ENCODE data around the gene GRIA1. TPM values are rescaled to one million over a fixed set of nuclear protein-coding genes. Genes with fewer than 3 reads are reported as not detected.

The GRIA1 gene
- total RNA-seq, 1 experiment from 2014 or later, result 0.81 TPM

DNA sequence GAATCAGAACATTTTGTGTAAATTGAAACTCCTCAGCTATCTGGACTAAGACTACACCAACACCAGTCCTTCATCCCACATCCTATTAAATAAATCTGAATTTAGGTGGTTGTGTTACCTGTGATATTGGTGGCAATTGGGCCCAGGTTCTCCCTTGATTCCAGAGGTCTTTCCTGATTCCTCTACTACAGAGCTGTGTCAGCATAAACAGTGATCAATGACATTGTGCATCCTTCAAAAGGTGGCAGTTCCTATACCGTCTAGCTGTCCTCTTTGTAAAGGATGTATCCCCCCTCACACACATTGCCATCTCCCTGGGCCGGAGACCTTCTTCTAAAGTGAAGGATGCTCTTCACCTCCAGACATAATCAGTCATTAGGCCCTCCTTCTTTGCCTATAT lies 309.0 kb downstream of the GRIA1 start:
- H3K36me3 Mint-ChIP-seq, result no peaks in the 10 kb centered on the region
- no peaks in the 10 kb centered on the region for H3K27me3 Mint-ChIP-seq (ENCODE audit: low read depth)
- CTCF ChIA-PET, result no interaction called here
- no peak overlapping the region for H3K4me3 Mint-ChIP-seq
- POLR2A ChIA-PET, result no interaction called here
- ATAC-seq (no peak), DNase-seq (ENCODE audit: low spot score) (no peak)
- H3K27ac Mint-ChIP-seq, result no peak overlapping the region
- TF ChIP-seq EMX1 (CRISPR knock-in tag; IDR thresholded peaks at IDR 0.05) (no peak), SOX15 (CRISPR knock-in tag; IDR thresholded peaks at IDR 0.05) (no peak), TEAD4 (CRISPR knock-in tag; IDR thresholded peaks at IDR 0.05) (no peak), ZNF423 (CRISPR knock-in tag; IDR thresholded peaks at IDR 0.05) (no peak), ZNF396 (CRISPR knock-in tag; IDR thresholded peaks at IDR 0.05; ENCODE audit: borderline replicate concordance) (no peak), MXD4 (CRISPR knock-in tag; IDR thresholded peaks at IDR 0.05; ENCODE audit: borderline replicate concordance) (no peak), FOXK1 (CRISPR knock-in tag; IDR thresholded peaks at IDR 0.05) (no peak), RELA (CRISPR knock-in tag; IDR thresholded peaks at IDR 0.05; ENCODE audit: borderline replicate concordance) (no peak), SMAD3 (CRISPR knock-in tag; IDR thresholded peaks at IDR 0.05; ENCODE audit: borderline replicate concordance) (no peak)
- TF ChIP-seq, protein P1, sequence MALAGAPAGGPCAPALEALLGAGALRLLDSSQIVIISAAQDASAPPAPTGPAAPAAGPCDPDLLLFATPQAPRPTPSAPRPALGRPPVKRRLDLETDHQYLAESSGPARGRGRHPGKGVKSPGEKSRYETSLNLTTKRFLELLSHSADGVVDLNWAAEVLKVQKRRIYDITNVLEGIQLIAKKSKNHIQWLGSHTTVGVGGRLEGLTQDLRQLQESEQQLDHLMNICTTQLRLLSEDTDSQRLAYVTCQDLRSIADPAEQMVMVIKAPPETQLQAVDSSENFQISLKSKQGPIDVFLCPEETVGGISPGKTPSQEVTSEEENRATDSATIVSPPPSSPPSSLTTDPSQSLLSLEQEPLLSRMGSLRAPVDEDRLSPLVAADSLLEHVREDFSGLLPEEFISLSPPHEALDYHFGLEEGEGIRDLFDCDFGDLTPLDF (CRISPR knock-in tag; IDR thresholded peaks at IDR 0.05), result no peak
- TF ChIP-seq, protein P2, sequence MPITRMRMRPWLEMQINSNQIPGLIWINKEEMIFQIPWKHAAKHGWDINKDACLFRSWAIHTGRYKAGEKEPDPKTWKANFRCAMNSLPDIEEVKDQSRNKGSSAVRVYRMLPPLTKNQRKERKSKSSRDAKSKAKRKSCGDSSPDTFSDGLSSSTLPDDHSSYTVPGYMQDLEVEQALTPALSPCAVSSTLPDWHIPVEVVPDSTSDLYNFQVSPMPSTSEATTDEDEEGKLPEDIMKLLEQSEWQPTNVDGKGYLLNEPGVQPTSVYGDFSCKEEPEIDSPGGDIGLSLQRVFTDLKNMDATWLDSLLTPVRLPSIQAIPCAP (CRISPR knock-in tag; IDR thresholded peaks at IDR 0.05), result no peak
- TF ChIP-seq, protein P3, sequence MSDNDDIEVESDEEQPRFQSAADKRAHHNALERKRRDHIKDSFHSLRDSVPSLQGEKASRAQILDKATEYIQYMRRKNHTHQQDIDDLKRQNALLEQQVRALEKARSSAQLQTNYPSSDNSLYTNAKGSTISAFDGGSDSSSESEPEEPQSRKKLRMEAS (CRISPR knock-in tag; IDR thresholded peaks at IDR 0.05), result no peak
- peaks cover 4% of the 10 kb centered on the region; the same call in 1 of the 2 replicates for H3K9me3 Mint-ChIP-seq
- H3K4me1 Mint-ChIP-seq, result no peaks in the 10 kb centered on the region

DNA sequence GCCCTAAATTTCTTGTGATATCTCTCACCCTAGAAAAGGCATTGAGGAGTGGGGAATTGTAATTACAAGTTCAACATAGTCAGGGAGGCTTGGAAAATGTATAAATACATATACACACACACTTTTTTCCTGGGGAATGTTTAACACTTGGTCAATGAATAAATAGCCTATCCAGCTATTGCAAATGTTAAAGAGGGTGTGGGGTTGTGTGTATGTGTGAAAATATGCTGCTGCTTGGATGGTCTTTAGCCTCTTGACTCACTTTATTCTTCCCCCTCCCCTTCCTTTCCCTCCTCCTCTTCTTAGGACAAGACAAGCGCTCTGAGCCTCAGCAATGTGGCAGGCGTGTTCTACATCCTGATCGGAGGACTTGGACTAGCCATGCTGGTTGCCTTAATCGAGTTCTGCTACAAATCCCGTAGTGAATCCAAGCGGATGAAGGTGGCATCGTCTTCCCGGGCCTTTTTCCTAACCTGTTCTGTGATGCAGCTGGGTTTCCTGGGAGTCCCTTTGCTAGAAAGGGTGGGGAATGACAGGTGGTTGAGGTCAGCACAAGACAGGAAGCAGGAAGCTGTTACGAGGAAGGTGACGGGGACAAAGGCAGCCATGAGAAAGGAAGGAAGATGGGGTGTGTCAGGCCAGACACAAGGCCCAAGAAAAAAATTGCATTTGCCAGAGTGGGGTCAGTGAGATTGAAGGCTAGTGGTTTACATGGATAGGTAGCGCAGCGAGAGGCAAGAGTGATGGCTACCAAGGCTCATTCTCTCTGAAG lies 311.8 kb downstream of the GRIA1 start:
- ChIA-PET POLR2A (no interaction called here), CTCF (interaction anchor here (0.7 kb wide), 1 partner anchor 162 kb away, joined by 3 read pairs; no protein-coding TSS in a partner anchor)
- Mint-ChIP-seq H3K27ac (no peak overlapping the region), H3K9me3 (peaks cover 4% of the 10 kb centered on the region; the same call in 1 of the 2 replicates), H3K27me3 (ENCODE audit: low read depth) (no peaks in the 10 kb centered on the region), H3K4me1 (no peaks in the 10 kb centered on the region), H3K36me3 (no peaks in the 10 kb centered on the region), H3K4me3 (no peak overlapping the region)
- DNase-seq (ENCODE audit: low spot score) (no peak), ATAC-seq (no peak)
- TF ChIP-seq, protein P3 (CRISPR knock-in tag; IDR thresholded peaks at IDR 0.05), result no peak
- TF ChIP-seq CBFB (CRISPR knock-in tag; IDR thresholded peaks at IDR 0.05; ENCODE audit: low read depth) (no peak), MXD4 (CRISPR knock-in tag; IDR thresholded peaks at IDR 0.05; ENCODE audit: borderline replicate concordance) (no peak), TP53 (CRISPR knock-in tag; IDR thresholded peaks at IDR 0.05) (no peak), HMGA2 (CRISPR knock-in tag; IDR thresholded peaks at IDR 0.05) (no peak), CREB1 (CRISPR knock-in tag; IDR thresholded peaks at IDR 0.05) (no peak), ESRRA (CRISPR knock-in tag; IDR thresholded peaks at IDR 0.05; ENCODE audit: borderline replicate concordance) (no peak), RELA (CRISPR knock-in tag; IDR thresholded peaks at IDR 0.05; ENCODE audit: borderline replicate concordance) (no peak), SOX15 (CRISPR knock-in tag; IDR thresholded peaks at IDR 0.05) (no peak)
- TF ChIP-seq, protein P4, sequence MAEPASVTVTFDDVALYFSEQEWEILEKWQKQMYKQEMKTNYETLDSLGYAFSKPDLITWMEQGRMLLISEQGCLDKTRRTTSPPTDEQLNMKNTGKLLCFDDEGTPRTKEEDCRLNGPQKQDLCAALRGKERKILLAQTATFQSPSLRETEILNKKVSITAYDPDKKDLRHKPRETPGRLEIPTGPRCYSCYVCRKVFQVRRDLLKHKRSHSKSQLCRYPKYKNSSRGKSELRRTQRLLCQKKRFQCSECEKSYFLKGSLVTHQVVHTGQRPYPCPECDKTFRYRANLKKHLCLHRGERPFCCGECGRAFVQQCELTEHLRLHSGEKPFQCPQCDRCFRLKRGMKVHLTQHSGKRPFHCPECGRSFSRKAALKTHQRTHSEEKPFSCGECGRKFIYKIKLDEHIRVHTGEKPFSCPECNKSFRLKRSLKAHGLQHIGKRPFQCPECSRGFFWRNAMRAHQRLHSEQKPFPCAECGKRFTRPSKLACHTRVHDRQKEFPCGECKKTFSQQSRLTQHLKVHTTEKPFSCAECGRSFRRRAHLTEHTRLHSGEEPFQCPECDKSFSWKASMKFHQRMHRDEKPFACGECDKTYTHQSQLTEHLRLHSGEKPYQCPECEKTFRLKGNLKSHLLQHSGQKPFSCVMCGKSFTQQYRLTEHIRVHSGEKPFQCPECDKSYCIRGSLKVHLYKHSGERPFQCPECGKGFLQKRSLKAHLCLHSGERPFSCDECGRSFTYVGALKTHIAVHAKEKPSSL (CRISPR knock-in tag; conservative IDR thresholded peaks at IDR 0.05), result no peak
- TF ChIP-seq, protein P5, sequence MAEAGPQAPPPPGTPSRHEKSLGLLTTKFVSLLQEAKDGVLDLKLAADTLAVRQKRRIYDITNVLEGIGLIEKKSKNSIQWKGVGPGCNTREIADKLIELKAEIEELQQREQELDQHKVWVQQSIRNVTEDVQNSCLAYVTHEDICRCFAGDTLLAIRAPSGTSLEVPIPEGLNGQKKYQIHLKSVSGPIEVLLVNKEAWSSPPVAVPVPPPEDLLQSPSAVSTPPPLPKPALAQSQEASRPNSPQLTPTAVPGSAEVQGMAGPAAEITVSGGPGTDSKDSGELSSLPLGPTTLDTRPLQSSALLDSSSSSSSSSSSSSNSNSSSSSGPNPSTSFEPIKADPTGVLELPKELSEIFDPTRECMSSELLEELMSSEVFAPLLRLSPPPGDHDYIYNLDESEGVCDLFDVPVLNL (CRISPR knock-in tag; IDR thresholded peaks at IDR 0.05; ENCODE audit: borderline replicate concordance, low read depth), result no peak
- TF ChIP-seq, protein P6, sequence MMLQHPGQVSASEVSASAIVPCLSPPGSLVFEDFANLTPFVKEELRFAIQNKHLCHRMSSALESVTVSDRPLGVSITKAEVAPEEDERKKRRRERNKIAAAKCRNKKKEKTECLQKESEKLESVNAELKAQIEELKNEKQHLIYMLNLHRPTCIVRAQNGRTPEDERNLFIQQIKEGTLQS (CRISPR knock-in tag; conservative IDR thresholded peaks at IDR 0.05), result no peak
- TF ChIP-seq, protein P7, sequence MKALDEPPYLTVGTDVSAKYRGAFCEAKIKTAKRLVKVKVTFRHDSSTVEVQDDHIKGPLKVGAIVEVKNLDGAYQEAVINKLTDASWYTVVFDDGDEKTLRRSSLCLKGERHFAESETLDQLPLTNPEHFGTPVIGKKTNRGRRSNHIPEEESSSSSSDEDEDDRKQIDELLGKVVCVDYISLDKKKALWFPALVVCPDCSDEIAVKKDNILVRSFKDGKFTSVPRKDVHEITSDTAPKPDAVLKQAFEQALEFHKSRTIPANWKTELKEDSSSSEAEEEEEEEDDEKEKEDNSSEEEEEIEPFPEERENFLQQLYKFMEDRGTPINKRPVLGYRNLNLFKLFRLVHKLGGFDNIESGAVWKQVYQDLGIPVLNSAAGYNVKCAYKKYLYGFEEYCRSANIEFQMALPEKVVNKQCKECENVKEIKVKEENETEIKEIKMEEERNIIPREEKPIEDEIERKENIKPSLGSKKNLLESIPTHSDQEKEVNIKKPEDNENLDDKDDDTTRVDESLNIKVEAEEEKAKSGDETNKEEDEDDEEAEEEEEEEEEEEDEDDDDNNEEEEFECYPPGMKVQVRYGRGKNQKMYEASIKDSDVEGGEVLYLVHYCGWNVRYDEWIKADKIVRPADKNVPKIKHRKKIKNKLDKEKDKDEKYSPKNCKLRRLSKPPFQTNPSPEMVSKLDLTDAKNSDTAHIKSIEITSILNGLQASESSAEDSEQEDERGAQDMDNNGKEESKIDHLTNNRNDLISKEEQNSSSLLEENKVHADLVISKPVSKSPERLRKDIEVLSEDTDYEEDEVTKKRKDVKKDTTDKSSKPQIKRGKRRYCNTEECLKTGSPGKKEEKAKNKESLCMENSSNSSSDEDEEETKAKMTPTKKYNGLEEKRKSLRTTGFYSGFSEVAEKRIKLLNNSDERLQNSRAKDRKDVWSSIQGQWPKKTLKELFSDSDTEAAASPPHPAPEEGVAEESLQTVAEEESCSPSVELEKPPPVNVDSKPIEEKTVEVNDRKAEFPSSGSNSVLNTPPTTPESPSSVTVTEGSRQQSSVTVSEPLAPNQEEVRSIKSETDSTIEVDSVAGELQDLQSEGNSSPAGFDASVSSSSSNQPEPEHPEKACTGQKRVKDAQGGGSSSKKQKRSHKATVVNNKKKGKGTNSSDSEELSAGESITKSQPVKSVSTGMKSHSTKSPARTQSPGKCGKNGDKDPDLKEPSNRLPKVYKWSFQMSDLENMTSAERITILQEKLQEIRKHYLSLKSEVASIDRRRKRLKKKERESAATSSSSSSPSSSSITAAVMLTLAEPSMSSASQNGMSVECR (CRISPR knock-in tag; IDR thresholded peaks at IDR 0.05; ENCODE audit: borderline replicate concordance), result no peak
- TF ChIP-seq, protein P8, sequence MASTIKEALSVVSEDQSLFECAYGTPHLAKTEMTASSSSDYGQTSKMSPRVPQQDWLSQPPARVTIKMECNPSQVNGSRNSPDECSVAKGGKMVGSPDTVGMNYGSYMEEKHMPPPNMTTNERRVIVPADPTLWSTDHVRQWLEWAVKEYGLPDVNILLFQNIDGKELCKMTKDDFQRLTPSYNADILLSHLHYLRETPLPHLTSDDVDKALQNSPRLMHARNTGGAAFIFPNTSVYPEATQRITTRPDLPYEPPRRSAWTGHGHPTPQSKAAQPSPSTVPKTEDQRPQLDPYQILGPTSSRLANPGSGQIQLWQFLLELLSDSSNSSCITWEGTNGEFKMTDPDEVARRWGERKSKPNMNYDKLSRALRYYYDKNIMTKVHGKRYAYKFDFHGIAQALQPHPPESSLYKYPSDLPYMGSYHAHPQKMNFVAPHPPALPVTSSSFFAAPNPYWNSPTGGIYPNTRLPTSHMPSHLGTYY (CRISPR knock-in tag; IDR thresholded peaks at IDR 0.05), result no peak

Measured in WTC11 (cell line).